ENCODE measurements around the gene ADAMTSL2.

- TF ChIP-seq EZH2 (IDR thresholded peaks at IDR 0.05) = no peak
- TF ChIP-seq POLR2AphosphoS5 (IDR thresholded peaks at IDR 0.05; ENCODE audit: borderline replicate concordance, low read depth, low read length) = no peak
Observed at GRCh38 chr9:133602277-133602676, 67.8 kb downstream of the ADAMTSL2 start.
